ENCODE data around the gene RELN. TPM values are rescaled to one million over a fixed set of nuclear protein-coding genes. Genes with fewer than 3 reads are reported as not detected.

RELN gene
- total RNA-seq, 1 experiment from 2014 or later, result 0.31 TPM

GRCh38 chr7:103887853-103888602, 101.4 kb downstream of the RELN start:
- Mint-ChIP-seq H3K4me3 (ENCODE audit: low read depth, unreplicated experiment) (no peak overlapping the region), H3K9me3 (ENCODE audit: low read depth, unreplicated experiment) (no peaks in the 10 kb centered on the region), H3K36me3 (ENCODE audit: insufficient read depth, unreplicated experiment) (no peaks in the 10 kb centered on the region), H3K27ac (ENCODE audit: unreplicated experiment) (no peak overlapping the region), H3K4me1 (ENCODE audit: low read depth, unreplicated experiment) (no peaks in the 10 kb centered on the region), H3K27me3 (ENCODE audit: unreplicated experiment) (no peaks in the 10 kb centered on the region)
- CTCF ChIA-PET, result no interaction called here
- intact Hi-C loops (cut with micrococcal nuclease; ENCODE audit: unreplicated experiment), result no loop called here
- no TSS peak for BruUV-seq (replicated peaks)
- no peak for TF ChIP-seq CTCF (IDR thresholded peaks at IDR 0.05; ENCODE audit: unreplicated experiment)
- DNase-seq, result no peak

- CTCF ChIA-PET, result no interaction called here
- no peaks in the 10 kb centered on the region for H3K36me3 Mint-ChIP-seq (ENCODE audit: insufficient read depth, unreplicated experiment)
- TF ChIP-seq CTCF (IDR thresholded peaks at IDR 0.05; ENCODE audit: unreplicated experiment), result no peak
- H3K4me3 Mint-ChIP-seq (ENCODE audit: low read depth, unreplicated experiment), result no peak overlapping the region
- DNase-seq, result no peak
- H3K27me3 Mint-ChIP-seq (ENCODE audit: unreplicated experiment), result no peaks in the 10 kb centered on the region
- H3K27ac Mint-ChIP-seq (ENCODE audit: unreplicated experiment), result no peak overlapping the region
- no peaks in the 10 kb centered on the region for H3K4me1 Mint-ChIP-seq (ENCODE audit: low read depth, unreplicated experiment)
- H3K9me3 Mint-ChIP-seq (ENCODE audit: low read depth, unreplicated experiment), result no peaks in the 10 kb centered on the region
- BruUV-seq (replicated peaks), result no TSS peak
- intact Hi-C loops (cut with micrococcal nuclease; ENCODE audit: unreplicated experiment), result no loop called here
Measured at GRCh38 chr7:103887050-103887449, 102.4 kb downstream of the RELN start.

GRCh38 chr7:103879928-103880600, 109.4 kb downstream of the RELN start:
- H3K4me3 Mint-ChIP-seq (ENCODE audit: low read depth, unreplicated experiment), result no peak overlapping the region
- H3K4me1 Mint-ChIP-seq (ENCODE audit: low read depth, unreplicated experiment), result no peaks in the 10 kb centered on the region
- intact Hi-C loops (cut with micrococcal nuclease; ENCODE audit: unreplicated experiment), result no loop called here
- BruUV-seq (replicated peaks), result no TSS peak
- peaks cover 11% of the 10 kb centered on the region for H3K27me3 Mint-ChIP-seq (ENCODE audit: unreplicated experiment)
- peaks cover 4% of the 10 kb centered on the region for H3K9me3 Mint-ChIP-seq (ENCODE audit: low read depth, unreplicated experiment)
- no peak for DNase-seq
- CTCF ChIA-PET, result no interaction called here
- no peak for TF ChIP-seq CTCF (IDR thresholded peaks at IDR 0.05; ENCODE audit: unreplicated experiment)
- no peak overlapping the region for H3K27ac Mint-ChIP-seq (ENCODE audit: unreplicated experiment)
- no peaks in the 10 kb centered on the region for H3K36me3 Mint-ChIP-seq (ENCODE audit: insufficient read depth, unreplicated experiment)

GRCh38 chr7:103879411-103879810, 110.0 kb downstream of the RELN start:
- peaks cover 11% of the 10 kb centered on the region for H3K27me3 Mint-ChIP-seq (ENCODE audit: unreplicated experiment)
- no TSS peak for BruUV-seq (replicated peaks)
- no peak overlapping the region for H3K4me3 Mint-ChIP-seq (ENCODE audit: low read depth, unreplicated experiment)
- intact Hi-C loops (cut with micrococcal nuclease; ENCODE audit: unreplicated experiment), result no loop called here
- no peak for DNase-seq
- peaks cover 4% of the 10 kb centered on the region for H3K9me3 Mint-ChIP-seq (ENCODE audit: low read depth, unreplicated experiment)
- H3K4me1 Mint-ChIP-seq (ENCODE audit: low read depth, unreplicated experiment), result no peaks in the 10 kb centered on the region
- H3K27ac Mint-ChIP-seq (ENCODE audit: unreplicated experiment), result no peak overlapping the region
- CTCF ChIA-PET, result no interaction called here
- no peak for TF ChIP-seq CTCF (IDR thresholded peaks at IDR 0.05; ENCODE audit: unreplicated experiment)
- H3K36me3 Mint-ChIP-seq (ENCODE audit: insufficient read depth, unreplicated experiment), result no peaks in the 10 kb centered on the region

All from Calu3 (cell line).